ENCODE measurements around the gene CSRP3. TPM values are rescaled to one million over a fixed set of nuclear protein-coding genes. Genes with fewer than 3 reads are reported as not detected.

Gene CSRP3
- total and polyA plus RNA-seq, 9 of the 15 experiments (the other 6 are each of a cell fraction or from before 2014, with no cell fraction given), result 0.14 TPM; not detected in 8

GRCh38 chr11:19241260-19242178, 39.7 kb upstream of the CSRP3 start:
- H3K4me2 ChIP-seq (ENCODE audit: insufficient read depth, low read length), result peak overlapping the region; percentile 73
- peaks cover 29% of the 10 kb centered on the region for H3K36me3 ChIP-seq (ENCODE audit: control insufficient read depth, insufficient read depth, low read length)
- in situ Hi-C loops (cut with MboI) (no loop called here), intact Hi-C loops (cut with micrococcal nuclease) (no loop called here)
- POLR2A ChIA-PET, result interaction anchor here (0.6 to 1.1 kb wide), 5 partner anchors 12 to 164 kb away, joined by 3 to 4 read pairs (median 3); no protein-coding TSS in a partner anchor
- H3K9me3 ChIP-seq (replicated peaks; ENCODE audit: control insufficient read depth, insufficient read depth, low read depth, low read length), result no peaks in the 10 kb centered on the region
- peak overlapping the region; percentile 95 to 97 for H3K9ac ChIP-seq (ENCODE audit: insufficient read depth in 1 of 2, low read depth in 2 of 2, low read length in 2 of 2)
- WGBS (ENCODE audit: insufficient coverage, low coverage, missing lambda C conversion rate), result 2% methylated on average over 24 of the region's 92 CpGs
- FAIRE-seq, result no peak
- DNase-seq (ENCODE audit: extremely low read depth in 1 of 4, low spot score in 3 of 4), result peak; percentile 73 to 90 (median 83)
- H3K9me1 ChIP-seq (ENCODE audit: control insufficient read depth, insufficient read depth, low read length), result no peaks in the 10 kb centered on the region
- TSS peak; percentile 50 for BruUV-seq (replicated peaks)
- H3K27ac ChIP-seq (ENCODE audit: extremely low read depth, low read depth, low read length), result peak overlapping the region; percentile 97
- CTCF ChIA-PET (ENCODE audit: low intra/inter-chr PET ratio), result no interaction called here
- H3K79me2 ChIP-seq (ENCODE audit: control insufficient read depth, insufficient read depth, low read length), result peaks cover 31% of the 10 kb centered on the region
- no peaks in the 10 kb centered on the region for H4K20me1 ChIP-seq (replicated peaks; ENCODE audit: control insufficient read depth, insufficient read depth, low read length)
- no peaks in the 10 kb centered on the region; a peak in 1 of 5 replicates for H3K27me3 ChIP-seq (ENCODE audit: control insufficient read depth in 2 of 2, insufficient read depth in 2 of 2, low read length in 2 of 2)
- ATAC-seq, result peak; percentile 79
- H3K4me3 ChIP-seq, result peak overlapping the region; percentile 73
- H3K4me1 ChIP-seq (replicated peaks in 1 of 2; ENCODE audit: control insufficient read depth in 2 of 2, insufficient read depth in 2 of 2, low read length in 2 of 2), result peaks cover 8 to 14% of the 10 kb centered on the region in 2 experiments; a peak in 3 of 5 replicates
- peak overlapping the region; percentile 86 for H2AFZ ChIP-seq (ENCODE audit: low read depth, low read length)
- TF ChIP-seq HMGN3 (IDR thresholded peaks at IDR 0.05; ENCODE audit: borderline replicate concordance, extremely low read depth, insufficient read length, low read depth, low read length) (peak; percentile 9), EHMT2 (IDR thresholded peaks at IDR 0.05) (no peak), PHB (CRISPR knock-in tag; IDR thresholded peaks at IDR 0.05) (no peak), ZNF140 (CRISPR knock-in tag; IDR thresholded peaks at IDR 0.05) (no peak), NUFIP1 (IDR thresholded peaks at IDR 0.05; ENCODE audit: partially characterized antibody) (no peak), HINFP (tag; conservative IDR thresholded peaks at IDR 0.05; ENCODE audit: low read depth) (no peak), SMARCC2 (IDR thresholded peaks at IDR 0.05; ENCODE audit: low read depth) (no peak), TSHZ1 (CRISPR knock-in tag; IDR thresholded peaks at IDR 0.05) (no peak), PHF8 (IDR thresholded peaks at IDR 0.05; ENCODE audit: borderline replicate concordance, low read length) (peak; percentile 75; the same call in 1 of the 2 replicates), CTBP1 (IDR thresholded peaks at IDR 0.05; ENCODE audit: borderline replicate concordance) (no peak), GABPA (tag; conservative IDR thresholded peaks at IDR 0.05; ENCODE audit: low read depth) (peak; percentile 42; the same call in 1 of the 2 replicates), ZBTB7A (IDR thresholded peaks at IDR 0.05; ENCODE audit: borderline replicate concordance, control insufficient read depth, low read depth, low read length) (peak; percentile 51; the same call in 1 of the 2 replicates), NRF1 (conservative IDR thresholded peaks at IDR 0.05 in 1 of 2, IDR thresholded peaks at IDR 0.05 in 1 of 2) (no peak; a peak in 1 of 4 replicates), L3MBTL2 (IDR thresholded peaks at IDR 0.05) (peak; percentile 2; the same call in 1 of the 2 replicates), SETDB1 (IDR thresholded peaks at IDR 0.05; ENCODE audit: low read length) (no peak), MAFG (tag; conservative IDR thresholded peaks at IDR 0.05) (no peak), SUPT5H (IDR thresholded peaks at IDR 0.05) (peak; percentile 35; the same call in 1 of the 2 replicates)
